Tibial artery (tissue), 4 donors: ENCODE data around the gene SLC6A17.

Experiments used
- DNase-seq, 2 donors: peaks; one replicate each; pipeline ENCODE4 v3.0.0-alpha.2; 2019
- H3K27ac ChIP-seq, 2 donors: fragments of 200-600 bp; sonication (generic) in 1 of 2; 1 replicate in 1 of 2; 2 replicates in 1 of 2; pipeline ENCODE4 v1.5.1; 2018 to 2019; ENCODE audit warnings: mild to moderate bottlenecking in 1 of 2
- H3K27me3 ChIP-seq, 2 donors: fragments of 200-600 bp; sonication (generic) in 1 of 2; one replicate each; pipeline versions ENCODE4 v1.5.1 to v1.6.0; 2016 to 2019
- H3K36me3 ChIP-seq, 3 donors: fragments of 200-600 bp; sonication (generic) in 2 of 3; one replicate each; pipeline ENCODE4 v1.5.1; 2016 to 2019; ENCODE audit warnings: mild to moderate bottlenecking in 2 of 3
- H3K4me1 ChIP-seq, 4 donors: fragments of 200-600 bp; sonication (generic) in 2 of 4; 1 replicate in 3 of 4; 2 replicates in 1 of 4; pipeline ENCODE4 v1.5.1; 2016 to 2019
- H3K4me3 ChIP-seq, 2 donors: fragments of 200-600 bp; sonication (generic) in 1 of 2; 1 replicate in 1 of 2; 2 replicates in 1 of 2; pipeline ENCODE4 v1.5.1; 2018 to 2019; ENCODE audit warnings: mild to moderate bottlenecking in 2 of 2
- H3K9me3 ChIP-seq, 3 donors: fragments of 200-600 bp; sonication (generic) in 1 of 3; one replicate each; pipeline ENCODE4 v1.5.1; 2016 to 2019
- CTCF ChIP-seq, 2 experiments: fragments of 200-600 bp in 1 of 2; fragments of 450-650 bp in 1 of 2; IDR thresholded peaks; one replicate each; pipeline ENCODE4 v1.5.1; 2017 to 2019; ENCODE audit warnings: antibody characterized with exemption in 2 of 2, mild to moderate bottlenecking in 1 of 2, moderate library complexity in 1 of 2
- intact Hi-C: fragments of 100-400 bp; cut with DNase I; formaldehyde crosslinking; loops from one replicate; pipeline ENCODE4 v1.15.0; 2023; ENCODE audit warnings: low total_unique reads

The SLC6A17 gene

GRCh38 chr1:110130113-110130591 lies 20.1 kb upstream of the SLC6A17 start:
- peak; percentile 28 to 87 for DNase-seq
- peak in 1 of 2 experiments; percentile 13 for TF ChIP-seq CTCF (IDR thresholded peaks at IDR 0.05)
- Histone ChIP-seq H3K4me1 (peaks cover 0 to 26% (median 9%) of the 10 kb centered on the region in 4 donors), H3K36me3 (no peaks in the 10 kb centered on the region), H3K27ac (peak overlapping the region; percentile 43 to 51), H3K4me3 (peak overlapping the region; percentile 34), H3K9me3 (no peaks in the 10 kb centered on the region), H3K27me3 (no peaks in the 10 kb centered on the region)
- intact Hi-C loops = no loop called here

- Histone ChIP-seq H3K27ac (peak overlapping the region; percentile 43 to 51), H3K36me3 (no peaks in the 10 kb centered on the region), H3K27me3 (no peaks in the 10 kb centered on the region), H3K4me3 (no peak overlapping the region), H3K9me3 (no peaks in the 10 kb centered on the region), H3K4me1 (peaks cover 0 to 26% (median 9%) of the 10 kb centered on the region in 4 donors)
- intact Hi-C loops = no loop called here
- TF ChIP-seq CTCF (IDR thresholded peaks at IDR 0.05) = no peak
- DNase-seq = peak in 1 of 2 donors; percentile 45
These were observed 19.3 kb upstream of the SLC6A17 start for GRCh38 chr1:110130989-110131388.

- no peak overlapping the region for H3K4me3 ChIP-seq
- H3K27me3 ChIP-seq = no peaks in the 10 kb centered on the region
- peak overlapping the region; percentile 19 to 36 for H3K27ac ChIP-seq
- H3K9me3 ChIP-seq = no peaks in the 10 kb centered on the region
- H3K4me1 ChIP-seq = peaks cover 0 to 31% (median 9%) of the 10 kb centered on the region in 4 donors
- TF ChIP-seq CTCF (IDR thresholded peaks at IDR 0.05) = no peak
- DNase-seq = peak in 1 of 2 donors; percentile 48
- intact Hi-C loops = no loop called here
- no peaks in the 10 kb centered on the region for H3K36me3 ChIP-seq
These were observed 17.6 kb upstream of the SLC6A17 start for GRCh38 chr1:110132682-110133081.

- intact Hi-C loops = no loop called here
These were observed 16.9 kb upstream of the SLC6A17 start for GRCh38 chr1:110133436-110133835.

GRCh38 chr1:110134050-110134595 lies 16.2 kb upstream of the SLC6A17 start:
- TF ChIP-seq CTCF (IDR thresholded peaks at IDR 0.05) = no peak
- DNase-seq = peak in 1 of 2 donors; percentile 7
- intact Hi-C loops = no loop called here
- Histone ChIP-seq H3K27me3 (no peaks in the 10 kb centered on the region), H3K4me1 (peaks cover 0 to 31% (median 9%) of the 10 kb centered on the region in 4 donors), H3K4me3 (no peak overlapping the region), H3K27ac (no peak overlapping the region), H3K9me3 (no peaks in the 10 kb centered on the region), H3K36me3 (no peaks in the 10 kb centered on the region)

More at GRCh38 chr1:110133436-110133835, 16.9 kb upstream of the SLC6A17 start:
- Histone ChIP-seq H3K27ac (peak overlapping the region; percentile 19 to 36), H3K27me3 (no peaks in the 10 kb centered on the region), H3K9me3 (no peaks in the 10 kb centered on the region), H3K36me3 (no peaks in the 10 kb centered on the region), H3K4me1 (peaks cover 0 to 31% (median 9%) of the 10 kb centered on the region in 4 donors), H3K4me3 (no peak overlapping the region)
- peak in 1 of 2 donors; percentile 32 for DNase-seq
- TF ChIP-seq CTCF (IDR thresholded peaks at IDR 0.05) = no peak
